Bronchial epithelial cell (primary cell): Measurements from ENCODE around the gene SRGAP2C. TPM values are rescaled to one million over a fixed set of nuclear protein-coding genes. Genes with fewer than 3 reads are reported as not detected.
"Not testable (repeated sequence)": the region's sequence is repeated elsewhere in the genome, so short reads cannot be mapped to it uniquely, and the experiment has no call there.

ENCODE experiments used
- DNase-seq: peaks from one replicate; pipeline ENCODE4 v3.0.0-alpha.2; 2010; ENCODE audit warnings: low read depth
- FAIRE-seq: peaks from 2 replicates; lab custom pipeline; 2011; peaks lifted over from hg19 to GRCh38; lab: Jason Lieb, UNC
- H3K27me3 ChIP-seq: 2 replicates; pipeline ENCODE4 v1.5.1; 2011; ENCODE audit warnings: low read length; ENCODE audit not compliant: control insufficient read depth, insufficient read depth
- H3K36me3 ChIP-seq: 2 replicates; pipeline ENCODE4 v1.5.1; 2011; ENCODE audit warnings: low read length; ENCODE audit not compliant: control insufficient read depth, insufficient read depth
- H3K4me3 ChIP-seq: 2 replicates; pipeline ENCODE4 v1.5.1; 2011; ENCODE audit warnings: mild to moderate bottlenecking, low read depth, low read length, control low read depth
- total RNA-seq: library from RNA; depleted of rRNA; stranded (reverse); fragments of >200 nt; gene quantifications from 2 replicates; pipeline ENCODE4 v1.2.1, GENCODE V29; 2014
- TF ChIP-seq, protein P1 (sequence below): IDR thresholded peaks from 2 replicates; pipeline ENCODE4 v1.5.1; 2011; ENCODE audit warnings: mild to moderate bottlenecking, moderate library complexity, low read length, control low read depth, inconsistent platforms; ENCODE audit not compliant: insufficient read depth, severe bottlenecking

Gene SRGAP2C
- total RNA-seq, 1 donor from 2014 or later: 11.6 TPM

DNA sequence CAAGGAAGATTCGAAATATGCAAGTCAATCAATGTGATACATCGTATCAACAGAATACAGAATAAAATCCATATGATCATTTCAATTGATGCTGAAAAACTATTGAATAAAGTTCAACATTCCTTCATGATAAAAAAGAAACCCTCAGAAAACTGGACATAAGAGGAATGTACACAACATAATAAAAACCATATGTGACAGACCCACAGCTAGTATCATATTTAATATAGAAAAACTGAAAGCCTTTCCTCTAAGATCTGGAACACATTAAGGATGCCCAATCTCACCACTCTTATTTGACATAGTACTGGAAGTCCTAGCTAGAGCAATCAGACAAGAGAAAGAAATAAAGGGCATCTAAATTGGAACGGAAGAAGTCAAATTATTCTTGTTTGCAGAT, 254.1 kb downstream of the SRGAP2C start:
- not testable (repeated sequence) for H3K36me3 ChIP-seq, H3K27me3 ChIP-seq, DNase-seq, H3K4me3 ChIP-seq, FAIRE-seq

DNA sequence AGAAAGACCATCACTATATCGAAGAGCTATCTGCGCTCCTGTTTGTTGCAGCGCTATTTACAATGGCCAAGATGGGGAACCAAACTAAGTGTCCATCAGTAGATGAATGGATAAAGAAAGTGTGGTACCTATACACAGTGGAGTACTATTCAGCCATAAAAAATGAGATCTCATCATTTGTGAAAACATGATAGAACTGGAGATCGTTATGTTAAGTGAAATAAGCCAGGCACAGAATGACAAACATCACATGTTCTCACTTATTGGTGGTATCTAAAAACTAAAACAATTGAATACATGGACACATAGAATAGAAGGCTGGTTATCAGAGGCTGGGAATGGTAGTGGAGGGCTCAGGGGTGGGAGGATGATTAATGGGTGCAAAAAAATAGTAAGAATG, 256.2 kb downstream of the SRGAP2C start:
- DNase-seq (no peak), FAIRE-seq (no peak)
- TF ChIP-seq, protein P1, sequence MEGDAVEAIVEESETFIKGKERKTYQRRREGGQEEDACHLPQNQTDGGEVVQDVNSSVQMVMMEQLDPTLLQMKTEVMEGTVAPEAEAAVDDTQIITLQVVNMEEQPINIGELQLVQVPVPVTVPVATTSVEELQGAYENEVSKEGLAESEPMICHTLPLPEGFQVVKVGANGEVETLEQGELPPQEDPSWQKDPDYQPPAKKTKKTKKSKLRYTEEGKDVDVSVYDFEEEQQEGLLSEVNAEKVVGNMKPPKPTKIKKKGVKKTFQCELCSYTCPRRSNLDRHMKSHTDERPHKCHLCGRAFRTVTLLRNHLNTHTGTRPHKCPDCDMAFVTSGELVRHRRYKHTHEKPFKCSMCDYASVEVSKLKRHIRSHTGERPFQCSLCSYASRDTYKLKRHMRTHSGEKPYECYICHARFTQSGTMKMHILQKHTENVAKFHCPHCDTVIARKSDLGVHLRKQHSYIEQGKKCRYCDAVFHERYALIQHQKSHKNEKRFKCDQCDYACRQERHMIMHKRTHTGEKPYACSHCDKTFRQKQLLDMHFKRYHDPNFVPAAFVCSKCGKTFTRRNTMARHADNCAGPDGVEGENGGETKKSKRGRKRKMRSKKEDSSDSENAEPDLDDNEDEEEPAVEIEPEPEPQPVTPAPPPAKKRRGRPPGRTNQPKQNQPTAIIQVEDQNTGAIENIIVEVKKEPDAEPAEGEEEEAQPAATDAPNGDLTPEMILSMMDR: no peak

More for the DNA sequence above, 256.2 kb downstream of the SRGAP2C start:
- H3K27me3 ChIP-seq: no peaks in the 10 kb centered on the region
- no peaks in the 10 kb centered on the region for H3K36me3 ChIP-seq
- no peak overlapping the region for H3K4me3 ChIP-seq

Other genes with a start within 250 kb of the SRGAP2C start
- gene FAM72B, start 635 bp upstream of the SRGAP2C start, total RNA-seq: 0.13 TPM in 1 of 2 replicates, not detected in the other